ENCODE results near the gene RXRA. TPM values are rescaled to one million over a fixed set of nuclear protein-coding genes. Genes with fewer than 3 reads are reported as not detected.
A peak's percentile ranks its signal among the peaks of the same experiment; 100 is the strongest.

The RXRA gene
- total and polyA plus RNA-seq, 2 of the 13 experiments (the other 11 are each of a cell fraction or from before 2014, with no cell fraction given) = 18.9 to 29.2 TPM

GRCh38 chr9:134320868-134321471, 5.3 kb upstream of the RXRA start (continued):
- no peak for TF ChIP-seq SRY (CRISPR knock-in tag; IDR thresholded peaks at IDR 0.05)
- TF ChIP-seq PAF1 (CRISPR knock-in tag; IDR thresholded peaks at IDR 0.05) = no peak
- TF ChIP-seq ZNF430 (CRISPR knock-in tag; IDR thresholded peaks at IDR 0.05) = peak; percentile 57; the same call in 1 of the 2 replicates
- no peak for TF ChIP-seq ZNF775 (CRISPR knock-in tag; IDR thresholded peaks at IDR 0.05; ENCODE audit: borderline replicate concordance)
- TF ChIP-seq KDM4B (CRISPR knock-in tag; IDR thresholded peaks at IDR 0.05) = no peak
- TF ChIP-seq ZNF275 (CRISPR knock-in tag; IDR thresholded peaks at IDR 0.05; ENCODE audit: borderline replicate concordance) = no peak
- TF ChIP-seq NKX3-1 (CRISPR knock-in tag; IDR thresholded peaks at IDR 0.05) = no peak
- peak; percentile 6; the same call in 1 of the 2 replicates for TF ChIP-seq ETV5 (CRISPR knock-in tag; IDR thresholded peaks at IDR 0.05; ENCODE audit: borderline replicate concordance)
- TF ChIP-seq ELF3 (CRISPR knock-in tag; IDR thresholded peaks at IDR 0.05) = peak; percentile 18; the same call in 1 of the 2 replicates
- TF ChIP-seq ZNF513 (CRISPR knock-in tag; conservative IDR thresholded peaks at IDR 0.05) = no peak
- TF ChIP-seq ZNF792 (CRISPR knock-in tag; IDR thresholded peaks at IDR 0.05) = no peak
- no peak for TF ChIP-seq PBX3 (CRISPR knock-in tag; IDR thresholded peaks at IDR 0.05; ENCODE audit: borderline replicate concordance)
- TF ChIP-seq SKI (IDR thresholded peaks at IDR 0.05; ENCODE audit: partially characterized antibody) = no peak
- TF ChIP-seq LRRFIP1 (CRISPR knock-in tag; conservative IDR thresholded peaks at IDR 0.05) = no peak
- TF ChIP-seq TERF1 (CRISPR knock-in tag; IDR thresholded peaks at IDR 0.05) = no peak
- peak; percentile 74 for TF ChIP-seq ZNF609 (CRISPR knock-in tag; IDR thresholded peaks at IDR 0.05; ENCODE audit: borderline replicate concordance)
